NK-92 treated with Interleukin-12 subunit alpha and Interleukin-12 subunit beta, amount 100 ng/mL, for 24 hours (cell line): ENCODE measurements around the gene RRP1B.
"Not testable (repeated sequence)": the region's sequence is repeated elsewhere in the genome, so short reads cannot be mapped to it uniquely, and the experiment has no call there.

Experiments
- DNase-seq: peaks from one replicate; lab custom pipeline; 2025; lab: John Stamatoyannopoulos, UW

RRP1B gene

GRCh38 chr21:43643193-43643592 is 16.2 kb upstream of the RRP1B start:
- DNase-seq = no peak

GRCh38 chr21:43644071-43644470 is 15.3 kb upstream of the RRP1B start:
- DNase-seq = no peak

DNA sequence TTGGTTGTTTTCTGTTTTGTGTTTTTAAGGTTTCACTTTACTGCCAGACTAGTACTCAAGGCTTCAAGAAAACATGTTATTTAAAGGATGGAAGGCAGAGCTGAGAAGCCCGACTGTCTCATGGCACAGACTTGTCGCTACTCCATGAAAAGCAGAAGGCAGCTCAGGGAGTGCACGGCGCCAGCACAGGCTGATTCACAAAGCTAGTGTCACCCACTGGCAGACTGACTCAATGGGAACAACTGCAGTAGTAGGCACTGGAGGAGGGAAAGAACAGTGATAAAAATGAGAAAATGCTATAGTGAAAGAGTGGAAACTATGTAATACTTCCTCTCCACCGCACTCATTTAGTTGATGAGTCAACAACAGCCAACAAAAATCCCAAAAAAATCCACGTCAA is 14.8 kb upstream of the RRP1B start:
- DNase-seq = no peak

DNA sequence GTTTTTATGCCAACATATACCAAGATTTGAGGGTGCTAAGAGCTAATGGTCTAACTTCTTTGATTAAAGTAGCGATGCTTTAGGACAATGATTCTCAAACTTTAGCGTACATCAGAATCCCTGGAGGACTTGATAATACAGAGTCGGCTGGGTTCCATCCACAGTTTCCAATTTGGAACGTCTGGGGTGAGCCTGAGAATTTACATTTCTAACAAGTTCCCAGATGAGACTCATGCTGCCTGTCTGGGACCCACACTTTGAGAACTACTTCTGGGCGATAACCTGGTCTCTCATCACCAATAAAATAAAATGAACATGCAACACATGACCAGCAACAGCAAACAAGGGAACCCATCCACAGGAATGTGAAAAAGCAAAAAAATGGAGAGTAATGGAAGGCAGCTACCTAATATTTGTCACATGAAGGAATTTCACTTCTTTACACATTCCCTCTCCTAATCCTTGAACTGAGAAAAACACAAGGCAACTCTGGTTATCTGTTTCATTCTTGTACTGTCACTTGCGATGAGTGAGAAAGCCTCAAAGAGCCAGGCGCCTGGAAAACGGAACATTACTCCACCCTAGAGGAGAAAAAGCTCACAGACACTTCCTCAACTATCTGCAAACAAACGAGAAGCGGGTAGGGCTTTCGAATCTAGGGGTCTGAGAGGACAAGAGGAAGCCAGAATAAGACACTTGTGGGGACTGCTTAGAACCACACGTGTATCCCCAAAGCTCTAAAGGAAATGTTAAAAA is 14.0 kb upstream of the RRP1B start:
- no peak for DNase-seq

DNA sequence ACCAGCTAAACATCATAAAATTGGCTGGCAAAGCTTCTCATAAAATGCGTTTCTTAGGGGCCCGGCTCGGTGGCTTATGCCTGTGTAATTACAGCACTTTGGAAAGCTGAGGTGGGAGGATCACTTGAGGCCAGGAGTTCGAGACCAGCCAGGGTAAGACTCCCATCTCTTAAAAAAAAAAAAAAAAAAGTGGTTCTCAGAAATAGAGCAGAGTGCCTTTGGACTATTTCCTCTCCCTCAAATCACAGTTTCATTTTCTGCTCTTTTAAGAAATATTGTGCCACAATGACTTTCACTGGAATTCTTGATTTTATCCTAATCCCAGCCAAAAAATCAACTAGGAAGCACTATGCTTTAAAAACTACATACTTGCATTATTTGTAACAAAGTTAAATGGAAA is 13.4 kb upstream of the RRP1B start:
- no peak for DNase-seq

DNA sequence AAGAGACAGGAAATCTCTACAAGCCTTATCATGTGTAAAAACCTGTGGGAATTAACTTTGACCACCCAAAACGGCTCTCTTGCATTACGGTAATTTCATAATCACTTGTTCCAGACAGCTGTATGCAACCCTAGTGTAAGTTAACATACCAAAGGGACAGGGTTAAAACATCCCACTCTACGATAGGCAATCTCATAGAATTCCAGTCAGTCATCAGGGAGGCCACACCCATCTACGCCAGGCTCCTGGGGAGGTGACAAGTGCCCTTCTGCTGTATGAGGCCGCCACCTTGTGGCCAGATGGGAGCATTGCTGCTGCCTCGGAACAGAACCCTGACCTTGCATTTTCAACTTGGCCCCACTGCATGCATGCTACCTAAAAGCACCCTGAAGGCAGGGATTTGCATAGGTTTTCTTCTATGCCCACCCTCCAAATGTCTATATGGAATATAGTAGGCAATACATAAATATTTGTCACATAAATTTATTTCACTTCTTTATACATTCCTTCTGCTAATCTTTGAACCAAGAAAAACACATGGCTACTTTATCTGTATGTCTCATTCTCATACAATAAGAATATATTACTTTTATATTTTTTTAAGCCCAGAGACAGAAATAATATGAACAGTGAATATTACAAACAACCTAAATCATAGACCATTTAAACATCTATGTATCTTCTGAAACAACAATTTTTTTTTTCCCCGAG is 12.7 kb upstream of the RRP1B start:
- peak; percentile 68 for DNase-seq

- no peak for DNase-seq
These were observed 11.2 kb upstream of the RRP1B start for GRCh38 chr21:43648171-43648570.

DNA sequence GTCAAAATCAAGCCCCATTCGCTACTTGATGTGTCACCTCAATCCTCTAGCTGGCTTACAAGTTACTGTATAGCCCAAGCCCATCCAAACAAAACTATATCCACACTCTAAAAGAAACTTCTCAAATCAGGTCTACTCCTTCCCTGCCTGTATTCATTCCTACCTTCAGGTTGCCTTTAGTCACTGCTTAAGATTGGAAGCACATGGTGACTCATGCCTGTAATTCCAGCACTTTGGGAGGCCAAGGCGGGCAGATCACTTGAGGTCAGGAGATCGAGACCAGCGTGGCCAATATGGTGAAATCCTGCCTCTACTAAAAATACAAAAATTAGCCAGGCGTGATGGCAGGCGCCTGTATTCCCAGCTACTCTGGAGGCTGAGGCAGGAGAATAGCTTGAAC is 7.4 kb upstream of the RRP1B start:
- not testable (repeated sequence) for DNase-seq

DNA sequence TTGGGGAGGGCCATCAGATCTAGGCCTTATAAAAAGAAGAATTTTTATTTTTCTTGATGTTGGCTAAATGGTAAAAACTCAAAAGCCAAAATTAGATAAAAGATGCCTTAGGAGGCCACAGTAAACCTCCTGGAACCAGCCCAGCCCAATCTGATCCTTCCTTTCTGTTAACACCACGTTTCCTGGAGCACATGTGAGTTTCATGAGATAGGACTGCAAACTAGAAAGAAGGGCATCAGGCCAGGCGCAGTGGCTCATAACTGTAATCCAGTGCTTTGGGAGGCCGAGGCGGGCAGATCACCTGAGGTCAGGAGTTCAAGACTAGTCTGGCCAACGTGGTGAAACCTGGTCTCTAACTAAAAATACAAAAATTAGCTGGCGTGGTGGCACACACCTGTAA is 6.7 kb upstream of the RRP1B start:
- DNase-seq = no peak

DNA sequence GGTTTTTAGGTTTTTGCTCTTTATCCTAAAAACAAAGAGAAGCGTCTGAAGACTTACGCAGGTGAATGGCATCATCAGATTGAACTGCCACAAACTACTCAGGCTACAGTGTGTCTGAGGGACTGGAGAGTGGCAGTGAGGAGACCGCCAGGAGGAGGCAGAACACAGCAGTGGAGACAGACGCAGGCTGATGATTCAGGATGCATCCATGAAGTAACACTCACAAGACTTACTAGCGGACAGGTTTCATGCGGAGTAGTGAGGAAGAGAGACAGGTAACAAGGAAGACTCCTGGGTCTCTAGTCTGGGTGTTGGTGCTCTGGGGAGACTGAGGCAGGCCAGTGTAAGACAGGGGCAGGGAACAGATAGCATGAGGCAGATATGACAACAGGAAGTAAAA is 5.7 kb upstream of the RRP1B start:
- DNase-seq = no peak

GRCh38 chr21:43654806-43655489 is 4.4 kb upstream of the RRP1B start:
- no peak for DNase-seq

GRCh38 chr21:43657355-43658087 is 1.8 kb upstream of the RRP1B start:
- no peak for DNase-seq

GRCh38 chr21:43658088-43658741 is 1.1 kb upstream of the RRP1B start:
- no peak for DNase-seq

- no peak for DNase-seq
These were observed 608 bp upstream of the RRP1B start for GRCh38 chr21:43658769-43659135.

DNA sequence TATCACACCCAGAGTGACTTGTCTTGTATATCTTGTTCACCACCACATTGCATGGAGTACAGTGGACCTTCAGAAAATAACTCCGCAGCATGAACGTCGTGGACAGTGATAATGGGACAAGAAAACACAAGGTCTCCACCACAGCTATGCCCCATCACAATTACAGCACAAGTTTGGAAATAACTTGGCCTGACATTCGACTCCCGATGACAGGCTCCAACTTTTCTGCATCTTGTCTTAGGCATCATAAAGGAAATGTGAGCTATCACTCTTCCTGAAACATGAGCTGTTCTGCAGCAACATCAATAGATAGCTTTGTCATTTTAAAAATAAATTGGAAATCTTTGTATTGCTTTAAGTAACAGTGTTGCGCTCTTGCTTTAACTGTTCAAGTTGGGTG is 2.9 kb downstream of the RRP1B start:
- no peak for DNase-seq

GRCh38 chr21:43663033-43663432 is 3.7 kb downstream of the RRP1B start:
- DNase-seq = no peak

GRCh38 chr21:43664358-43664757 is 5.0 kb downstream of the RRP1B start:
- DNase-seq = no peak

- DNase-seq = no peak
These were observed 6.5 kb downstream of the RRP1B start for GRCh38 chr21:43665879-43666278.

GRCh38 chr21:43667191-43667904 is 8.0 kb downstream of the RRP1B start:
- DNase-seq = no peak

- no peak for DNase-seq
These were observed 10.7 kb downstream of the RRP1B start for GRCh38 chr21:43669828-43670605.

DNA sequence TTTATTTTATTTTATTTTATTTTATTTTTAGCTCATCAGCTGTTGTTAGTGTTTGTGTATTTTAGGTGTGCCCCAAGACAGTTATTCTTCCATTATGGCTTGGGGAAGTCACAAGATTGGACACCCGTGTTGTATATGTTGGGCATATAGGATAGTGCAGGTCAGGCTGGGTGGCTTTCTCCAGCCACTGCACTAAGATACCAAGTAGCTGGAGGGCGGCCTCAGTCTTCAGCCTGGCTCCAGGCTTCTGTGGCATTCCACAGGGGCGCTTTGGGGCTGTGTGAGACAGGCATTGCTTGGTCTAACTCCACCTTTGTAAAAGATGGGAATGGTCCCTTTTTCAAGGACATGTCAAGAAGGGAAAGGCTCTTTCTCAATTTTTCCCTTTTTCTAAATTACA is 16.5 kb downstream of the RRP1B start:
- DNase-seq = no peak
